Brain microvascular endothelial cell (primary cell): Measurements from ENCODE around the gene RABEP2.
"Not testable (repeated sequence)": the region's sequence is repeated elsewhere in the genome, so short reads cannot be mapped to it uniquely, and the experiment has no call there.

ENCODE experiments used
- DNase-seq: peaks from one replicate; pipeline ENCODE4 v3.0.0-alpha.2; 2020
- H3K27ac ChIP-seq: fragments of 250-450 bp; sonication (Bioruptor Pico); 2 replicates; pipeline ENCODE4 v1.5.1; 2020; ENCODE audit warnings: mild to moderate bottlenecking, moderate library complexity
- H3K27me3 ChIP-seq: fragments of 250-450 bp; sonication (Bioruptor Pico); replicated peaks from 2 replicates; pipeline ENCODE4 v1.5.1; 2020; ENCODE audit warnings: mild to moderate bottlenecking
- H3K36me3 ChIP-seq: fragments of 250-450 bp; sonication (Bioruptor Pico); replicated peaks from 2 replicates; pipeline ENCODE4 v1.5.1; 2020; ENCODE audit warnings: mild to moderate bottlenecking
- H3K4me3 ChIP-seq: 2 replicates; pipeline ENCODE4 v1.5.1; 2011; ENCODE audit warnings: low read depth, mild to moderate bottlenecking, control low read depth, low read length, moderate library complexity
- in situ Hi-C: cut with HindIII; loops from 2 replicates; pipeline ENCODE4 v1.10.0; 2017; ENCODE audit warnings: low sequenced_read_pairs, low pct_ligation_motif_present
- TF ChIP-seq, protein P1 (sequence below): IDR thresholded peaks from 2 replicates; pipeline ENCODE4 v1.5.1; 2011; ENCODE audit warnings: low read depth, mild to moderate bottlenecking, moderate library complexity, low read length, control low read depth, inconsistent platforms; ENCODE audit errors: missing control alignments

RABEP2 gene

DNA sequence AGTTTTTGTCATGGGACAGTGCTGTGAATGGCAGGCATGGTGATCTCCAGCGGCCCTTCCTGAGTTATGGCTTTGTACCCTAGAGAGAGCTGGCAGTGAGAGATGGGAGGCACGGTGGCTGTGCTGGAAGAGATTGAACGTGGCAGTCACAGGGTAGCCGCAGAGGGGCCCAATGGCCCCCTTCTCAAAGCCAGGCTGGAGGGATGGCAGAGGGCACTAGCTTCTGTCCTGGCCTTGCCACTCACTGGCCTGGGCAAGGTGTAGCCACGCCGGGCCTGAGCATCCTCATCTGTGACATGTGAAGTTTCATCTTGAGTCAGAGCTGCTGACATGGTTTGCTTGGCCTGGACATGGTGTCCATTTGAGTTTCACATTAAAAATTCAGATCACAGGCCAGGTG, 50.6 kb downstream of the RABEP2 start:
- peaks cover 38% of the 10 kb centered on the region for H3K36me3 ChIP-seq

DNA sequence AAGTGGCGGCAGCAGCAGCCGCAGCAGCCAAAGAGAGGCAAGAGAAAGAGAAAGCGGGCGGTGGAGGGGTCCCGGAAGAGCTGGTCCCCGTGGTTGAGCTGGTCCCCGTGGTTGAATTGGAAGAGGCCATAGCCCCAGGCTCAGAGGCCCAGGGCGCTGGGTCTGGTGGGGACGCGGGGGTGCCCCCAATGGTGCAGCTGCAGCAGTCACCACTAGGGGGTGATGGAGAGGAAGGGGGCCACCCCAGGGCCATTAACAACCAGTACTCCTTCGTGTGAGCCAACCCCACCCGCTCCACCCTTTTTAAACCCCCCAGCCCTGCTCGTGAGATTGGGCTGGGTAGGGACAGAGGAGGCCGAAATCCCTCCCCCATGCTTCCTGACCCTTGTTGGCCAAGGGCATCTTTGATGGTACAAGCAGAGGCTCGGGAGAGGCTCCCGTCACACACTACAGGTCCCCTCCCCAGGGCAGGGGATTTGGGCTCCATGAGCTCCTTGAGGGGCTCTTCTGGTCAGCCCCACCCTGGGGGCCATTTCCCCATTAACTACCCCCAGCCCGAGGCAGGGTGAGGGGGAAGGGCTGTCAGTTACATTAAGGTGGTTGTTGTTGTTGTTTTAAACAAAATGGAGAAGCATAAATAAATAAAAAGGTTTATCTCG, 51.4 kb downstream of the RABEP2 start:
- DNase-seq, result no peak
- Histone ChIP-seq H3K4me3 (no peak overlapping the region), H3K36me3 (peaks cover 45% of the 10 kb centered on the region), H3K27me3 (no peaks in the 10 kb centered on the region), H3K27ac (no peak overlapping the region)
- in situ Hi-C loops, result no loop called here
- TF ChIP-seq, protein P1, sequence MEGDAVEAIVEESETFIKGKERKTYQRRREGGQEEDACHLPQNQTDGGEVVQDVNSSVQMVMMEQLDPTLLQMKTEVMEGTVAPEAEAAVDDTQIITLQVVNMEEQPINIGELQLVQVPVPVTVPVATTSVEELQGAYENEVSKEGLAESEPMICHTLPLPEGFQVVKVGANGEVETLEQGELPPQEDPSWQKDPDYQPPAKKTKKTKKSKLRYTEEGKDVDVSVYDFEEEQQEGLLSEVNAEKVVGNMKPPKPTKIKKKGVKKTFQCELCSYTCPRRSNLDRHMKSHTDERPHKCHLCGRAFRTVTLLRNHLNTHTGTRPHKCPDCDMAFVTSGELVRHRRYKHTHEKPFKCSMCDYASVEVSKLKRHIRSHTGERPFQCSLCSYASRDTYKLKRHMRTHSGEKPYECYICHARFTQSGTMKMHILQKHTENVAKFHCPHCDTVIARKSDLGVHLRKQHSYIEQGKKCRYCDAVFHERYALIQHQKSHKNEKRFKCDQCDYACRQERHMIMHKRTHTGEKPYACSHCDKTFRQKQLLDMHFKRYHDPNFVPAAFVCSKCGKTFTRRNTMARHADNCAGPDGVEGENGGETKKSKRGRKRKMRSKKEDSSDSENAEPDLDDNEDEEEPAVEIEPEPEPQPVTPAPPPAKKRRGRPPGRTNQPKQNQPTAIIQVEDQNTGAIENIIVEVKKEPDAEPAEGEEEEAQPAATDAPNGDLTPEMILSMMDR, result peak; percentile 79

More for the DNA sequence above, 50.6 kb downstream of the RABEP2 start:
- in situ Hi-C loops, result no loop called here
- Histone ChIP-seq H3K27ac (no peak overlapping the region), H3K27me3 (no peaks in the 10 kb centered on the region), H3K4me3 (no peak overlapping the region)
- DNase-seq, result no peak
- TF ChIP-seq, protein P1, result no peak

DNA sequence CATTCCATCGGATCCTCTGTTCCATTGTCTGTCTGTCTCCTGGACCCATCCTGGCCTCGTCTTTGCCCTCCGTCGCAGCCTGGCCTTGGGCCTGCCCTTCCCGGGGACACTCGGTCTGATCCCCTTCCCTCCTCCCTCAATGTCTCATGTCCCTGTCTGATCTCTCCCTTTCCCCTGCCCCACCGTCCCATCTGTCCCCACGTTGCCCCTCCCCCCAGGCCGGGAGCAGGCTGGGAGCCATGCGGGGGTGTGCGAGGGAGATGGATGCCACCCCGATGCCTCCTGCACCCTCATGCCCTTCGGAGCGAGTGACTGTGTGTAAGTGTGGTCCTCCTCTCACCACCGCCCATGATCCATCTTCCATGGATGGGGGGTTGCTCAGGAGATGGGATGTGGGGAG, 52.1 kb downstream of the RABEP2 start:
- Histone ChIP-seq H3K36me3 (peaks cover 47% of the 10 kb centered on the region), H3K4me3 (no peak overlapping the region), H3K27ac (no peak overlapping the region), H3K27me3 (no peaks in the 10 kb centered on the region)
- DNase-seq, result no peak
- TF ChIP-seq, protein P1, result no peak
- in situ Hi-C loops, result no loop called here

DNA sequence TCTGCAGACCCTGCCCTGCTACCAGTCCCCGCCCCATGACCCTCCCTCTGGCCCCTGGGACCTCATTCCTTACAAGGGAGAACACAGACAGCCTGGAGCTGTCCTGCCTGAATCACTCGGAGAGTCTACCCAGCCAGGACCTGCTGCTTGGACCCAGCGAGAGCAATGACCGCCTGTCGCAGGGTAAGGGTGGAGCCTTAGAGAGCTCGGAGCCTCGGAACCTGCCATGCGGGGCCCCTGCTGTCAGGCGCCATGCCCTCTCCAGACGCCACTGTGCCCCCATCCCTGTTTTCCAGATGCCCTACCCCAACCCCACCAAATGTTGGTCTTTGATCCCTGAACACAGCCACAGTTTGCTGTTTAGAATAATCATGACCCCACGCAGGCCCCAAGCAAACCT, 55.8 kb downstream of the RABEP2 start:
- Histone ChIP-seq H3K36me3 (peaks cover 51% of the 10 kb centered on the region), H3K4me3 (no peak overlapping the region), H3K27ac (no peak overlapping the region), H3K27me3 (no peaks in the 10 kb centered on the region)
- TF ChIP-seq, protein P1, result no peak
- DNase-seq, result no peak
- in situ Hi-C loops, result no loop called here

DNA sequence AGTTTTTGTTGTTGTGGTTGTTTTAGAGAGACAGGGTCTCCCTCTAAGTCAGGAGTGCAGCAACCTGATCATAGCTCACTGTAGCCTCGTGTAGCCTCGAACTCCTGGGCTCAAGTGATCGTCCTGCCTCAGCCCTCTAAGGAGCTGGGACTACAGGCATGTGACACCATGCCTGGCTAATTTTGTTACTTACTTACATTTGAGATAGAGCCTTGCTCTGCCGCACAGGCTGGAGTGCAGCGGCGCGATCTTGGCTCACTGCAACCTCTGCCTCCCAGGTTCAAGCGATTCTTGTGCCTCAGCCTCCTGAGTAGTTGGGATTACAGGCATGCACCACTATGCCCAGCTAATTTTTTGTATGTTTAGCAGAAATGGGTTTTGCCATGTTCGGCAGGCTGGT, 57.4 kb downstream of the RABEP2 start:
- not testable (repeated sequence) for DNase-seq, H3K4me3 ChIP-seq
- peaks cover 42% of the 10 kb centered on the region for H3K36me3 ChIP-seq

DNA sequence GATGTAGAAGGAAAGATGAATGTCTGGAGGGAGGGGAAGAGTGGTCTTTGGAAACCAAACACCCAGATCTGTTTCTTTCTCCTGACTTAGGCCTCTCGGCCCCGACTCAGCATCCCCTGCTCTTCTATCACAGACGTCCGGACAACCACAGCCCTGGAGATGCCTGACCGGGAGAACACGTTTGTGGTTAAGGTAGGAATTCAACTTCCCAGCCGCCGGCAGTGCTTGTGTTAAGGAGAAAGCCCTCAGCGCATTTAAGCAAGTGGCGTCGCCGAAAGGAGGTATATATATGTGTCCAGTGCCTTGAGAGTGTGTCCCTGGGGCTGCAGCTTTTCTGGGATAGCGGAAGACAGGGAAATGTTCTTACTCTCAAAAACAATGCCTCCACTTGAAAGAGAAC, 57.8 kb downstream of the RABEP2 start:
- Histone ChIP-seq H3K36me3 (peaks cover 40% of the 10 kb centered on the region), H3K27me3 (no peaks in the 10 kb centered on the region), H3K27ac (no peak overlapping the region), H3K4me3 (no peak overlapping the region)
- DNase-seq, result no peak
- TF ChIP-seq, protein P1, result no peak
- in situ Hi-C loops, result no loop called here

More for the DNA sequence above, 57.4 kb downstream of the RABEP2 start:
- H3K27me3 ChIP-seq, in situ Hi-C loops, H3K27ac ChIP-seq: not testable (repeated sequence)
